Esophagus squamous epithelium (tissue), 4 donors: ENCODE measurements around the gene HOXC9.

Experiments
- CTCF ChIP-seq, 6 experiments: fragments of 450-650 bp in 4 of 6; fragments of 200-600 bp in 2 of 6; sonication (generic) in 2 of 6; IDR thresholded peaks; one replicate each; pipeline ENCODE4 v1.5.1; 2016 to 2019; ENCODE audit warnings: antibody characterized with exemption in 6 of 6, mild to moderate bottlenecking in 4 of 6, moderate library complexity in 4 of 6
- POLR2A ChIP-seq, 4 donors: fragments of 450-650 bp; IDR thresholded peaks; one replicate each; pipeline ENCODE4 v1.6.1; 2017; ENCODE audit warnings: antibody characterized with exemption in 4 of 4, mild to moderate bottlenecking in 4 of 4, moderate library complexity in 3 of 4

GRCh38 chr12:54005531-54005852, 5.5 kb downstream of the HOXC9 start:
- TF ChIP-seq CTCF (IDR thresholded peaks at IDR 0.05), result no peak
- TF ChIP-seq POLR2A (IDR thresholded peaks at IDR 0.05), result no peak
